Ishikawa (cell line): ENCODE data around the gene EEF1AKMT3.

Experiments used
- CEBPB ChIP-seq: IDR thresholded peaks from 2 replicates; pipeline ENCODE4 v1.6.1; 2012
- CREB1 ChIP-seq: IDR thresholded peaks from 2 replicates; pipeline ENCODE4 v1.6.1; 2012; ENCODE audit warnings: low read depth
- EGR1 ChIP-seq: IDR thresholded peaks from 2 replicates; pipeline ENCODE4 v1.6.1; 2012
- EP300 ChIP-seq: IDR thresholded peaks from 2 replicates; pipeline ENCODE4 v1.6.1; 2012; ENCODE audit warnings: borderline replicate concordance
- FOXM1 ChIP-seq: IDR thresholded peaks from 2 replicates; pipeline ENCODE4 v1.6.1; 2012; ENCODE audit warnings: low read depth, borderline replicate concordance
- NFIC ChIP-seq: IDR thresholded peaks from 2 replicates; pipeline ENCODE4 v1.6.1; 2012
- RAD21 ChIP-seq: IDR thresholded peaks from 2 replicates; pipeline ENCODE4 v1.6.1; 2012; ENCODE audit warnings: low read depth
- TAF1 ChIP-seq: IDR thresholded peaks from 2 replicates; pipeline ENCODE4 v1.6.1; 2012; ENCODE audit warnings: low read depth, mild to moderate bottlenecking
- TCF12 ChIP-seq: IDR thresholded peaks from 2 replicates; pipeline ENCODE4 v1.6.1; 2012; ENCODE audit warnings: low read depth
- TEAD4 ChIP-seq: IDR thresholded peaks from 2 replicates; pipeline ENCODE4 v1.6.1; 2012
- YY1 ChIP-seq: IDR thresholded peaks from 2 replicates; pipeline ENCODE4 v1.6.1; 2012; ENCODE audit warnings: low read depth
- ZBTB7A ChIP-seq: IDR thresholded peaks from 2 replicates; pipeline ENCODE4 v1.6.1; 2012; ENCODE audit warnings: low read depth
- TF ChIP-seq, protein P1 (sequence below): IDR thresholded peaks from 2 replicates; pipeline ENCODE4 v1.6.1; 2012
- TF ChIP-seq, protein P2 (sequence below): IDR thresholded peaks from 2 replicates; pipeline ENCODE4 v1.6.1; 2012
- TF ChIP-seq, protein P3 (sequence below): IDR thresholded peaks from 2 replicates; pipeline ENCODE4 v1.6.1; 2012; ENCODE audit warnings: low read depth, mild to moderate bottlenecking

The EEF1AKMT3 gene

DNA sequence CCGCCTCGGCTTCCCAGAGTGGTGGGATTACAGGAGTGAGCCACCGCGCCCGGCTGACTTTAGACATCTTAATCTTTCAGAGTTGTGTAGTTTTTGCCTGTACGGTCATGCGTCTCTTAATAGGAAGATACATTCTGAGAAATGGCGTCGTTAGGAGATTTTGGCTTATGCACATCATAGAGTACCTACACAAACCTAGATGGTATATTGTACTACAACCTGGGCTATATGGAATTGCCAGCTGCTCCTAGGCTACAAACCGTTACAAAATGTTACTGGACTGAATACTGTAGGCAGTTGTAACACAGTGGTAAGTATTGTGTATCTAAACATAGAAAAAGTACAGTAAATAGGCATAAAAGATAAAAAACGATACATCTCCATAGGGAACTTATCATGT lies 11.4 kb downstream of the EEF1AKMT3 start:
- TF ChIP-seq FOXM1 (no peak), CREB1 (no peak), CEBPB (no peak), ZBTB7A (no peak), EP300 (no peak), YY1 (no peak), NFIC (no peak), EGR1 (no peak), RAD21 (no peak), TEAD4 (no peak)
- TF ChIP-seq, protein P1, sequence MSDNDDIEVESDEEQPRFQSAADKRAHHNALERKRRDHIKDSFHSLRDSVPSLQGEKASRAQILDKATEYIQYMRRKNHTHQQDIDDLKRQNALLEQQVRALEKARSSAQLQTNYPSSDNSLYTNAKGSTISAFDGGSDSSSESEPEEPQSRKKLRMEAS, result no peak
- TF ChIP-seq, protein P2, sequence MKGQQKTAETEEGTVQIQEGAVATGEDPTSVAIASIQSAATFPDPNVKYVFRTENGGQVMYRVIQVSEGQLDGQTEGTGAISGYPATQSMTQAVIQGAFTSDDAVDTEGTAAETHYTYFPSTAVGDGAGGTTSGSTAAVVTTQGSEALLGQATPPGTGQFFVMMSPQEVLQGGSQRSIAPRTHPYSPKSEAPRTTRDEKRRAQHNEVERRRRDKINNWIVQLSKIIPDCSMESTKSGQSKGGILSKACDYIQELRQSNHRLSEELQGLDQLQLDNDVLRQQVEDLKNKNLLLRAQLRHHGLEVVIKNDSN, result no peak

DNA sequence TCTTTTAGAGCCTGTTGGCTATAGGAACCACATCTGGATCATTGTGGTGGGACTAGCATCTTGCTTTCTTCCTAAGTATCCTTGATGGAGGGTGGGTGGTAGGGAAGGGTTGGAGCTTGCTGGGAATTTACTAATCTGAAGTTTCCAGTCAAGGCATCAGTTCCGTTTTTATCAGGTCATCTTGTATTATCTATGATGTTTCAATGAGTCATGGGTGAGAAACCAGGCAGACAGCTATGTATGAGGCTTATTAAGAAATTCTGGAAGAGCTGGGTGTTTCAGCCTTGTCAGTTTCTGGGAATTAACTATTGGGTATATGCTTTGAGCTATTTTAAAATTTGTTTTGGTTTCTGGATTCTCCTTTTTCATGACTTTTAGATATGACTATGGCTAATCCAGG lies 21.5 kb downstream of the EEF1AKMT3 start:
- TF ChIP-seq, protein P3, sequence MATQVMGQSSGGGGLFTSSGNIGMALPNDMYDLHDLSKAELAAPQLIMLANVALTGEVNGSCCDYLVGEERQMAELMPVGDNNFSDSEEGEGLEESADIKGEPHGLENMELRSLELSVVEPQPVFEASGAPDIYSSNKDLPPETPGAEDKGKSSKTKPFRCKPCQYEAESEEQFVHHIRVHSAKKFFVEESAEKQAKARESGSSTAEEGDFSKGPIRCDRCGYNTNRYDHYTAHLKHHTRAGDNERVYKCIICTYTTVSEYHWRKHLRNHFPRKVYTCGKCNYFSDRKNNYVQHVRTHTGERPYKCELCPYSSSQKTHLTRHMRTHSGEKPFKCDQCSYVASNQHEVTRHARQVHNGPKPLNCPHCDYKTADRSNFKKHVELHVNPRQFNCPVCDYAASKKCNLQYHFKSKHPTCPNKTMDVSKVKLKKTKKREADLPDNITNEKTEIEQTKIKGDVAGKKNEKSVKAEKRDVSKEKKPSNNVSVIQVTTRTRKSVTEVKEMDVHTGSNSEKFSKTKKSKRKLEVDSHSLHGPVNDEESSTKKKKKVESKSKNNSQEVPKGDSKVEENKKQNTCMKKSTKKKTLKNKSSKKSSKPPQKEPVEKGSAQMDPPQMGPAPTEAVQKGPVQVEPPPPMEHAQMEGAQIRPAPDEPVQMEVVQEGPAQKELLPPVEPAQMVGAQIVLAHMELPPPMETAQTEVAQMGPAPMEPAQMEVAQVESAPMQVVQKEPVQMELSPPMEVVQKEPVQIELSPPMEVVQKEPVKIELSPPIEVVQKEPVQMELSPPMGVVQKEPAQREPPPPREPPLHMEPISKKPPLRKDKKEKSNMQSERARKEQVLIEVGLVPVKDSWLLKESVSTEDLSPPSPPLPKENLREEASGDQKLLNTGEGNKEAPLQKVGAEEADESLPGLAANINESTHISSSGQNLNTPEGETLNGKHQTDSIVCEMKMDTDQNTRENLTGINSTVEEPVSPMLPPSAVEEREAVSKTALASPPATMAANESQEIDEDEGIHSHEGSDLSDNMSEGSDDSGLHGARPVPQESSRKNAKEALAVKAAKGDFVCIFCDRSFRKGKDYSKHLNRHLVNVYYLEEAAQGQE, result no peak
- TF ChIP-seq YY1 (no peak), FOXM1 (no peak), TAF1 (no peak), RAD21 (no peak), EP300 (no peak), TCF12 (no peak), CREB1 (no peak), ZBTB7A (no peak), CEBPB (no peak), NFIC (no peak), TEAD4 (no peak)
- TF ChIP-seq, protein P1, result no peak

DNA sequence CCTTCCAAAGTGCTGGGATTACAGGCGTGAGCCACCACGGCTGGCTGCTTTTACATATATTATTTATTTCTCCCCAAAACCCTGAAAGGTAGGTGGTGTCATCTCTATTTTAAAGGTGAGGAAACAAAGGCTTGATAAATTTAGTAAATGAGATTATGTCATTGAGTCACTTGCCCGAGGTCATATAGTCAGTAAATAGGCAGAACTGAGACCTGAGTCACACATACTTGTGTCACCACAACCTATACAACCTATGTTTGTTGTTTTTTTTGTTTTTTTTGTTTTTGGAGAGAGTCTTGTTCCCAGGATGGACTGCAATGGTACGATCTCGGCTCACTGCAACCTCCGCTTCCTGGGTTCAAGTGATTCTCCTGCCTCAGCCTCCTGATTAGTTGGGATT lies 22.9 kb downstream of the EEF1AKMT3 start:
- TF ChIP-seq, protein P3, result no peak

DNA sequence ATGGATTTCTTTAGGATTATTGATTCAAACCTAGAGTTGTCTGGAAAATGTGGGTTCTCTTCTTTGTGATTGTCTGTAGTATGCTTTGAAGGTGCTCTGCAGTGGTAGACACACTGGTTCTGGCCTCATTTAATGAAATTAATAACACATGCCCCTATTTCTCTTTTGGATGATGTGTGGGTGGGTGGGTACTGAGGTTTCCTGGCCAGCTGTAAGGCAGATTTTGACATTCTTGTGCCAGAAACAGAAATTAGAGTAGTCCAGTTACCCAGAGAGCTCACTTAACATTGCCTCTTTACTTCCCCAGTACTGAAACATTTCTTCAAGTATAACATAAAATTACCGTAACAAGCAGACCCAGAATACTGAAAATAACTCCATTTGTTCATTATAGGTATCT lies 24.6 kb downstream of the EEF1AKMT3 start:
- TF ChIP-seq RAD21, result no peak
- TF ChIP-seq YY1, result no peak
- no peak for TF ChIP-seq EP300
- TF ChIP-seq TAF1, result no peak
- no peak for TF ChIP-seq CREB1
- no peak for TF ChIP-seq NFIC
- TF ChIP-seq, protein P3, result no peak
- no peak for TF ChIP-seq EGR1
- TF ChIP-seq, protein P2, result no peak
- TF ChIP-seq ZBTB7A, result no peak
- no peak for TF ChIP-seq TCF12
- no peak for TF ChIP-seq FOXM1
- TF ChIP-seq TEAD4, result no peak

DNA sequence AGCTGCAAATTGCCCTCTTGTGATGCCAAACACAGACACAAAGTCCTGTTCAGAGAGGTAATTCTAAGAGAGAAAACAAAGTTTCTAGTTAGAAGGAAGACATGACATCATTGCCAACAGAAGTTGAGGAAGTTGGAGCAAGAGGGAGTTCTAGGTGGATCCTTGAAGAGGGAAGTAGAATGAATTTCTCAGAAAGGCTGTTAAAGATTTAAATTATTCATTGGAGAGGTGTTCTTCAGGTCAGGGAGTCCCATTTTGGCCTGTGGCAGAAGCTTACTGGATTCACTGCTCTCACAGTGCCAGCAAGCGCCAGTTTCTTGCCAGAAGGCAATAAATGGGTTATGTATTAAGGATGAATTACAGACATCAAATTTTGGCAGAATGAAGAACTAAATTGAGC lies 25.5 kb downstream of the EEF1AKMT3 start:
- TF ChIP-seq CEBPB (no peak), ZBTB7A (no peak), CREB1 (no peak), RAD21 (no peak), NFIC (no peak), TCF12 (no peak), EP300 (no peak), EGR1 (no peak), FOXM1 (no peak), YY1 (no peak)
- TF ChIP-seq, protein P1, result no peak
- TF ChIP-seq, protein P3, result no peak
